Measurements from ENCODE around the gene NRROS. TPM values are rescaled to one million over a fixed set of nuclear protein-coding genes. Genes with fewer than 3 reads are reported as not detected.
"Not testable (repeated sequence)": the region's sequence is repeated elsewhere in the genome, so short reads cannot be mapped to it uniquely, and the experiment has no call there.

Gene NRROS
- total RNA-seq, 6 experiments from 2014 or later = 0.07 to 0.23 (median 0.13) TPM; not detected in 1

- Mint-ChIP-seq H3K4me1 (ENCODE audit: low read depth) (peaks cover 14% of the 10 kb centered on the region), H3K27ac (no peak overlapping the region), H3K4me3 (no peak overlapping the region), H3K27me3 (ENCODE audit: insufficient read depth) (peaks cover 11% of the 10 kb centered on the region), H3K9me3 (no peaks in the 10 kb centered on the region), H3K36me3 (ENCODE audit: low read depth) (no peaks in the 10 kb centered on the region)
- no peak for TF ChIP-seq CTCF (IDR thresholded peaks at IDR 0.05)
- DNase-seq = no peak
Measured at GRCh38 chr3:196609805-196610515, 29.5 kb upstream of the NRROS start.

- no peak overlapping the region for H3K4me3 Mint-ChIP-seq
- no peak for DNase-seq
- H3K27ac Mint-ChIP-seq = no peak overlapping the region
- no peak for TF ChIP-seq CTCF (IDR thresholded peaks at IDR 0.05)
- H3K36me3 Mint-ChIP-seq (ENCODE audit: low read depth) = no peaks in the 10 kb centered on the region
- peaks cover 14% of the 10 kb centered on the region for H3K4me1 Mint-ChIP-seq (ENCODE audit: low read depth)
- H3K9me3 Mint-ChIP-seq = no peaks in the 10 kb centered on the region
- peaks cover 12% of the 10 kb centered on the region for H3K27me3 Mint-ChIP-seq (ENCODE audit: insufficient read depth)
Measured at GRCh38 chr3:196611761-196612483, 27.6 kb upstream of the NRROS start.

DNA sequence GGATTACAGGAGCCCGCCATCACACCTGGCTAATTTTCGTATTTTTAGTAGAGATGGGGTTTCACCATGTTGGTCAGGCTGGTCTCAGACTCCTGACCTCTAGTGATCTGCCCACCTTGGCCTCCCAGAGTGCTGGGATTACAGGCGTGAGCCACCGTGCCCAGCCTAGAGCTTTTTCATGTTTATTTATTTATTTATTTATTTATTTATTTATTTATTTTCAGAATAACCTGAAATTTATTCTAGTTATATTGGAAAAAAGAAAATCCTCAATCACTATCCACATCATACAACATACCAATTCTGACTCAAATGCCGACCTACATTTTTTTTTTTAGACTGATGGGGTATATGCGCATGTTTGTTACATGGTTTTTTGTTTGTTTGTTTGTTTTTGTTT, 24.3 kb upstream of the NRROS start:
- not testable (repeated sequence) for H3K27ac Mint-ChIP-seq; H3K4me3 Mint-ChIP-seq; H3K36me3 Mint-ChIP-seq (ENCODE audit: low read depth)

GRCh38 chr3:196617256-196617655, 22.2 kb upstream of the NRROS start:
- Mint-ChIP-seq H3K9me3 (no peaks in the 10 kb centered on the region), H3K4me1 (ENCODE audit: low read depth) (peaks cover 9% of the 10 kb centered on the region)

More for the DNA sequence above, 24.3 kb upstream of the NRROS start:
- not testable (repeated sequence) for DNase-seq; H3K27me3 Mint-ChIP-seq (ENCODE audit: insufficient read depth); H3K9me3 Mint-ChIP-seq
- peaks cover 10% of the 10 kb centered on the region for H3K4me1 Mint-ChIP-seq (ENCODE audit: low read depth)

GRCh38 chr3:196619223-196619622, 20.3 kb upstream of the NRROS start:
- no peaks in the 10 kb centered on the region for H3K36me3 Mint-ChIP-seq (ENCODE audit: low read depth)
- peaks cover 3% of the 10 kb centered on the region for H3K27me3 Mint-ChIP-seq (ENCODE audit: insufficient read depth)
- peaks cover 7% of the 10 kb centered on the region for H3K4me1 Mint-ChIP-seq (ENCODE audit: low read depth)
- no peak for TF ChIP-seq CTCF (IDR thresholded peaks at IDR 0.05)
- H3K4me3 Mint-ChIP-seq = no peak overlapping the region
- H3K9me3 Mint-ChIP-seq = no peaks in the 10 kb centered on the region
- no peak for DNase-seq
- no peak overlapping the region for H3K27ac Mint-ChIP-seq

More at GRCh38 chr3:196617256-196617655, 22.2 kb upstream of the NRROS start:
- H3K27ac Mint-ChIP-seq = no peak overlapping the region
- no peaks in the 10 kb centered on the region for H3K36me3 Mint-ChIP-seq (ENCODE audit: low read depth)
- H3K4me3 Mint-ChIP-seq = no peak overlapping the region
- TF ChIP-seq CTCF (IDR thresholded peaks at IDR 0.05) = no peak
- H3K27me3 Mint-ChIP-seq (ENCODE audit: insufficient read depth) = peaks cover 5% of the 10 kb centered on the region
- no peak for DNase-seq

DNA sequence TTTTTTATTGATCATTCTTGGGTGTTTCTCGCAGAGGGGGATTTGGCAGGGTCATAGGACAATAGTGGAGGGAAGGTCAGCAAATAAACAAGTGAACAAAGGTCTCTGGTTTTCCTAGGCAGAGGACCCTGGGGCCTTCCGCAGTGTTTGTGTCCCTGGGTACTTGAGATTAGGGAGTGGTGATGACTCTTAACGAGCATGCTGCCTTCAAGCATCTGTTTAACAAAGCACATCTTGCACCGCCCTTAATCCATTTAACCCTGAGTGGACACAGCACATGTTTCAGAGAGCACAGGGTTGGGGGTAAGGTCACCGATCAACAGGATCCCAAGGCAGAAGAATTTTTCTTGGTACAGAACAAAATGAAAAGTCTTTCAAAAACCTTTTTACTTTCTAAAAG, 19.9 kb upstream of the NRROS start:
- H3K9me3 Mint-ChIP-seq; H3K4me3 Mint-ChIP-seq; H3K36me3 Mint-ChIP-seq (ENCODE audit: low read depth); H3K27ac Mint-ChIP-seq; DNase-seq; H3K27me3 Mint-ChIP-seq (ENCODE audit: insufficient read depth): not testable (repeated sequence)
- H3K4me1 Mint-ChIP-seq (ENCODE audit: low read depth) = peaks cover 11% of the 10 kb centered on the region
